GM11168 (cell line): ENCODE data around the gene BRDT.

Experiments
- in situ Hi-C: fragments of 300-500 bp; cut with MboI; formaldehyde crosslinking; loops from one replicate; pipeline ENCODE4 v1.12.0; 2022; ENCODE audit warnings: low sequenced_read_pairs; ENCODE audit not compliant: unreplicated experiment

BRDT gene

DNA sequence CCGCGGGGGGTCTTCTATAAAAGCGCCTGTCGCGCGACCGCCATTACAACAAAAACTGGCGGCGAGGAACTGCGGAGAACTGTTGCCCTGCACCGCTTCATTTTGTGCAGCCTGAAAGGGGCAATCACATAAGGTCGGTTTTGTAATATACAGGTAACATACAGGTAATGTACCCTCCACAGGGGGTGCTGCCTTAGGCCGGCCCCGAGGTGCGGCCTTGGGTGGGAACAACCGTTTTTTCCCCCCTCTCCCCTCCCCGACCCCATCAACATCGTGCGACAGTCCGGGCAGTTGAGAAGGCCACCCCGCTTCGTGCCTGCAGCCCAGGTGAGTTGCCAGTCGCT, at the start of gene BRDT:
TSS of gene BRDT (plus strand) at position 46 of the 344 bp plus-strand sequence. CDS start 13,354 bp downstream, outside the sequence.
- in situ Hi-C loops, result no loop called here

DNA sequence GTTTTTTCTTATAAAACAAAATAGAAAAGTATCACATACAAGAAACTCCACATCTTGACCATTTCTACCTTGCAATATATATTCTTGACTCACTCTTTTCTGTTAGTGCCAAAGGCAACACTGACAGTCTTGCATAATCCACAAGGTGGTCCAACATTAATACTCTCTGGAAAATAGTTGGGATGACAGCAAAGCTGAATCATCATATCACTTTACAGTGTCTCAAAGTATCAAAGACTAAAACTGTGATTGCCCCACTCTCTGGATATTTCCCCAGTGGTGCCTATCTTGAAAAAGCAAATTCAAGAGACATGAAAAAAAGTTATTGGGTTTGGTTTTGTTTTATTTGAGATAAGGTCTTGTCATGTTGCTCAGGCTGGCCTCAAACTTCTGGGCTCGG, 48.6 kb upstream of the BRDT start:
- in situ Hi-C loops, result no loop called here

DNA sequence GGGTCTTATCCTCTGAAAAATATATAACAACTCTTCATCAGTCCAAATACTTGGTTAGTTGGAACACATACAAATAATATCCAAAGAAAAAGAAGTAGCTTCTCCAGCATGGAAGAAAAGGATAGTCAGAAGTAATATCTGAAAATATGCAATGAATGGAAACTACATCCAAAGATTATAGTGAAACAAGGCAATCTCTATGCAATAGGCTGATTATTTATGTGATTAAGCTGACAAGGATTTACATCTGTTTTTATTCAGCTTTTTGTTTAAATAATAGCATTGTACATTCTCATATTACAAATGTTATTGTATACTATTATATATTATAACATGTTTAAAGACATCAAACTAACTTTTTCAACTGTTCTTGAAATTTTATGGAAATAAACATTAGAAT, 48.0 kb upstream of the BRDT start:
- in situ Hi-C loops, result no loop called here

DNA sequence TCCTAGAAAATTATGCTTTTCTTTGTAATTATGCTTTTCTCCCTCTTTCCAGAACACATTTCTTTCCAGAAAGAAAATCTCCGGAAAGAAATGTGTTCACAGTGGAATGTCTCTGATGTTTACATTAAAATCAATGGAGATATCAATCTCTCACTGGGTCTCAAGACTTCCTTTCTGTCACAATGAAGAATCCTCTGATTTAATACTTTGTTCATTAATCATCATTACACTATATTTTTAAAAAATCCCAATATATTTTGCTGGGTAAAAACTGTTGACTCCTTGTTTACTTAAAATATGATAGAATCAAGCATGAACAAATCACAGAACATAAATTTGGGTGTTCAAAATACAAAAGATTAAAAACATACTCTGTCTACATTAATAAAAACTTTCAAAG, 36.9 kb upstream of the BRDT start:
- in situ Hi-C loops, result no loop called here

- in situ Hi-C loops, result no loop called here
Measured at GRCh38 chr1:91913018-91913417, 36.2 kb upstream of the BRDT start.

DNA sequence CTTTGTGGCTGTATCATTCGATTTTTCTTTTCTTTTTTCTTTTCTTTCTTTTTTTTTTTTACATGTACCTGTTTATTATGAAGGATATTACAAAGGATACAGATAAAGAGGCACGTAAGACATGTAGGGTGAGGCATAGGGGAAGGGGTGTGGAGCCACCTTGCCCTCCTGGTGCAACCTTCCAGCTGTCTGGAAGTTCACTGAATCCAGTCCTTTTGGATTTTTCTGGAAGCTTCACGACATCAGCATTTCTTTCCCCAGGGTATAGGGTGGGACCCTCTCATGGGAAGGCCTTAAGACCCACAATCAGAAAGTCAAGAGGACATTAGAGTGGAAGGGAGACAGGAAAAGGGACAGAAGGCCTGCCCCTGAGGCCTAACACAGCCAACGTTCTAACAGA, 33.2 kb upstream of the BRDT start:
- in situ Hi-C loops, result no loop called here

GRCh38 chr1:91916811-91917460, 32.3 kb upstream of the BRDT start:
- in situ Hi-C loops, result no loop called here

DNA sequence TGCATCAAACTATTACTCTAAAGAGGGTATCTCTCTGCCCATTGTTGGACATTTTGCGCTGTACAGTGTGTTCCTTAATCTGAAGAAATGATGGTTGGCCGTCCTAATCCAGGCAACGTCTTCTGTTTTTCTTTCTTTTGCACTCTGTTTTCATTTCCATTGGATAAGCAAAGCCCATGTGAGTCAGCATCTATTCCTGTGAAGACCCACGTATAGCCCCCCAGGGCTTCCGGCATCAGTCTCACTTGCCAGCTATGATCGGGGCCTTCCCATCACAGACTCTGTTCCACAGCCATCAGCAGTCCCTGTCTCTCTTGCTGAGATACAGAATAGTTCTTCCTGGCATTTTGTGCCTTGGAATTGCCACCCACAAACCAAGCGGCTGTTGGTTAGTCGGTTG, 29.2 kb upstream of the BRDT start:
- in situ Hi-C loops, result loop anchor here (10.0 kb wide), 1 partner anchor 405 kb away; no protein-coding TSS in a partner anchor

- in situ Hi-C loops, result loop anchor here (10.0 kb wide), 1 partner anchor 409 kb away; no protein-coding TSS in a partner anchor
Measured at GRCh38 chr1:91924146-91924545, 25.1 kb upstream of the BRDT start.

DNA sequence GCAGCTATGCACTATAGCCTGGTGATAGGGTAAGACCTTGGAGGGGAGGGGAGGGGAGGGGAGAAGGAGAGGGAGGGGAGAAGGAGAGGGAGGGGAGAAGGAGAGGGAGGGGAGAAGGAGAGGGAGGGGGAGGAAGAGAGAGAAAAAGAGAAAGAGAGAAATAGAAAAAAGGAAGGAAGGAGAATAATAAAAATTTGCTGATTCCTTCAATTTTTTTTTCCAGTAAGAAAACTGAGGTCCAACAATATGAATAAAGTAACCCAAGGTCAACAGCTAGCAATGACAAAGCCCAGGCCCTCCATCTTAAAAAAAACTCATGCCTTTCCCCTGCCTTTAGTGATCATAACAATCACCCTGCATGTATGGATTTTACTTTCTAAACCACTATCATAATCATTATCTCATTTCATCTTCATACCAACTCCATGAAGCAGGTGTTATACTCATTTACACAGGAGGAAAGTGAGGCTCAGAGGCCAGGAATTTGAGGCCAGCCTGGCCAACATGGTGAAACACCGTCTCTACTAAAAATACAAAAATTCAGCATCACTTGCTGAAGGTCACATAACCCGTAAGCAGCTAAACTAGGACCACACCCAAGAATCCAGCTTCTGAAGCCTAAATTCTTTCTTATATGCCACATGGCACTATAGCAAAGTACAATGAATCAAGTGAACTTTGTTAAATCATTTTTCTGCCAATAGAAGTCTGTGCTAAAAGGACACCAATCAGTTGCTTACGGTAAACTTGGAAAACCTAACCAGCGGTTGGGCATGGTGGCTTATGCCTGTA, 23.4 kb upstream of the BRDT start:
- in situ Hi-C loops, result loop anchor here (5.0 to 10.0 kb wide), 2 partner anchors 411 to 649 kb away; no protein-coding TSS in a partner anchor

- in situ Hi-C loops, result loop anchor here (5.0 to 10.0 kb wide), 2 partner anchors 413 to 651 kb away; no protein-coding TSS in a partner anchor
Measured at GRCh38 chr1:91928026-91928425, 21.2 kb upstream of the BRDT start.

DNA sequence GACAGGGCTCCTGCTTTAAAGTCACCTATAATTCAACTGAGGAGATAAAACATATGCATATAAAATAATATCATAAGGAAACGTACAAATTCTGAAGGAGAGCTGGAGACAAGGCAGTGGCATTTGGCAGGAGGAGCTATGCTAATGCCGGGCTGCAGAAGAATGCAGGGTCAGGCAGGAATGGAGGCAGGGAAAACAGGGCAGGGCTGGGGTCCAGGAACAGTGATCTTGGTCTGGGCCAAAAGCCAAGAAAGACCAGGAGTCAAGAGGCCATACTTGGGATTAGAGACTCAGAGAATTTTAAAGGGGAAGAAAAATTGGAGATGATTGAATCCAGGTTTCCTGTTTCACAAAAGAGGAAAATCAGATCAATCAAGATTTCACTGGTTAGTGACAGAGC, 20.0 kb upstream of the BRDT start:
- in situ Hi-C loops, result loop anchor here (5.0 to 10.0 kb wide), 2 partner anchors 414 to 652 kb away; no protein-coding TSS in a partner anchor

- in situ Hi-C loops, result no loop called here
Measured at GRCh38 chr1:91937613-91938012, 11.6 kb upstream of the BRDT start.

DNA sequence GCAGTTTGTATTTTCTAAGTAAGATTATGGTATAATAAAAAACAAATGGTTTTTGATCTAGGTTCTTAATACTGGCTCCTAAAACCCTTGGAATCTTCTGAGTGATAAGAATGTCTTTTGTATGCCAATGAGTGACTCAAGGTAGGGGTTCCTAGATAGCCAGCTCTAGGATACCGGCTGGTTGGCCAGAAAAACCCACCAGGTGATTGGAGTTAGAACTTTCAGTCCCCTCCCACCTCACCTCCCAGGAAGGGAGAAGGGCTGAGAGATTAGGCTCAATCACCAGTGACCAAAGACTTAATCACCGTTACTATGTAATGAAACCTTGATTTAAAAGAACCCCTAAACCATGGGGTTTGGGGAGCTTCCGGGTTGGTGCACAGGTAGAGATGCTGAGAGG, 8.7 kb upstream of the BRDT start:
- in situ Hi-C loops, result no loop called here

GRCh38 chr1:91944087-91944486, 5.1 kb upstream of the BRDT start:
- in situ Hi-C loops, result no loop called here

- in situ Hi-C loops, result no loop called here
Measured at GRCh38 chr1:91948097-91948496, 1.1 kb upstream of the BRDT start.

- in situ Hi-C loops, result no loop called here
Measured at GRCh38 chr1:91948501-91949355, 473 bp upstream of the BRDT start.

DNA sequence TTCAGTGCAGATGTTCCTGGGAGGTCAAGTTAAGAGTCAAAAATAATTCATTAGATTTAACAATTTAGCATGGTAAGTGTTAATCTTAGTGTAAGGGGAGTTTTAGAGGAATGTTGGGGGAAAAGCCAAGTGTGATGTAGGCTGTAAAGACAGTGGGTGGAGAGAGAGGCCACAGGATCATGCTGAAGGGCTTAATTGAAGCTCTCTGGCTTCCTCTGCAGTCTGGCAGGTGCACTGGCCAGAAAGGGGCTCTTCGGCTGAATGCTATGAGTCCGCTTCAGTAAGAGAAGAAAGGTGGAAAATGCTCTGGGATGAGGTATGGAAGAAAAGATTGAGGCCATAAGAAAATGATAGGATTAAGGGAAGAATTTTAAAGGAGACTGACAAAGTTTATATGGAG, 3.0 kb downstream of the BRDT start:
- in situ Hi-C loops, result no loop called here

DNA sequence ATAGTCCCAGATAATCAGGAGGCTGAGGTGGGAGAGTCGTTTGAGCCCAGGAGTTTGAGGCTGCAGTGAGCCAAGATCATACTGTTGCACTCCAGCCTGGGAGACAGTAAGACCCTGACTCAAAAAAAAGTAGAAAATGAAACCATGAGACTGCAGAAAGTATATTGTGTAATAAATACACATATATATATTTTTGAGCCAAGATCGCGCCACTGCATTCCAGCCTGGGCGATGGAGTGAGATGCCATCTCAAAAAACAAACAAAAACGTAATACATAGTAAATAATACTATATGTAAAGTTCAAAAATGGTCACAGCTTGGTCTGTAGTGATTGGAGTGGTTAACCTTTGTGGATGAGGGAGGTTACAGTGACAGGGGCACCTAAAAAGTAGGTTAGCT, 9.7 kb downstream of the BRDT start:
- in situ Hi-C loops, result no loop called here

GRCh38 chr1:91968334-91968733, 19.1 kb downstream of the BRDT start:
- in situ Hi-C loops, result no loop called here

DNA sequence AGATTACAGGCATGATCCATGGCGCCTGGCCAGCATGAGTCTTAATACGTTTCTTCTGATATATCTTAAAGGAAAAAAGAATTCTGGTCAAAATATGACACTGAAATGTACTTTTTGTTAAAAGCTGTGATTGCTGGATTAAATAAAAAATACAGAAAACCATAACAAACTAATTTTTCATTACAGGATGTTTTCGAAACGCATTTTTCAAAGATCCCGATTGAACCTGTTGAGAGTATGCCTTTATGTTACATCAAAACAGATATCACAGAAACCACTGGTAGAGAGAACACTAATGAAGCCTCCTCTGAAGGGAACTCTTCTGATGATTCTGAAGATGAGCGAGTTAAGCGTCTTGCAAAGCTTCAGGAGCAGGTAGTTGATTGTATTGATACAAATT, 30.2 kb downstream of the BRDT start:
- in situ Hi-C loops, result loop anchor here (25.0 kb wide), 1 partner anchor 633 kb away; no protein-coding TSS in a partner anchor
